Jurkat, Clone E6-1 (cell line): Measurements from ENCODE around the gene ZC3H12D. TPM values are rescaled to one million over a fixed set of nuclear protein-coding genes. Genes with fewer than 3 reads are reported as not detected.
"Not testable (repeated sequence)": the region's sequence is repeated elsewhere in the genome, so short reads cannot be mapped to it uniquely, and the experiment has no call there.

Experiments
- DNase-seq: peaks from one replicate; pipeline ENCODE4 v3.0.0-alpha.2; 2011; ENCODE audit warnings: low read depth, low spot score
- H3K4me3 ChIP-seq: 2 replicates; pipeline ENCODE4 v1.5.1; 2011; ENCODE audit warnings: mild to moderate bottlenecking, low read length, control low read depth, moderate library complexity
- polyA plus RNA-seq: library from polyadenylated mRNA; unstranded; fragments of >200 nt; gene quantifications from one replicate; pipeline ENCODE4 v1.2.1, GENCODE V29; 2012; ENCODE audit warnings: missing spikeins; ENCODE audit not compliant: insufficient read length, insufficient read depth

The ZC3H12D gene
- not detected for polyA plus RNA-seq

DNA sequence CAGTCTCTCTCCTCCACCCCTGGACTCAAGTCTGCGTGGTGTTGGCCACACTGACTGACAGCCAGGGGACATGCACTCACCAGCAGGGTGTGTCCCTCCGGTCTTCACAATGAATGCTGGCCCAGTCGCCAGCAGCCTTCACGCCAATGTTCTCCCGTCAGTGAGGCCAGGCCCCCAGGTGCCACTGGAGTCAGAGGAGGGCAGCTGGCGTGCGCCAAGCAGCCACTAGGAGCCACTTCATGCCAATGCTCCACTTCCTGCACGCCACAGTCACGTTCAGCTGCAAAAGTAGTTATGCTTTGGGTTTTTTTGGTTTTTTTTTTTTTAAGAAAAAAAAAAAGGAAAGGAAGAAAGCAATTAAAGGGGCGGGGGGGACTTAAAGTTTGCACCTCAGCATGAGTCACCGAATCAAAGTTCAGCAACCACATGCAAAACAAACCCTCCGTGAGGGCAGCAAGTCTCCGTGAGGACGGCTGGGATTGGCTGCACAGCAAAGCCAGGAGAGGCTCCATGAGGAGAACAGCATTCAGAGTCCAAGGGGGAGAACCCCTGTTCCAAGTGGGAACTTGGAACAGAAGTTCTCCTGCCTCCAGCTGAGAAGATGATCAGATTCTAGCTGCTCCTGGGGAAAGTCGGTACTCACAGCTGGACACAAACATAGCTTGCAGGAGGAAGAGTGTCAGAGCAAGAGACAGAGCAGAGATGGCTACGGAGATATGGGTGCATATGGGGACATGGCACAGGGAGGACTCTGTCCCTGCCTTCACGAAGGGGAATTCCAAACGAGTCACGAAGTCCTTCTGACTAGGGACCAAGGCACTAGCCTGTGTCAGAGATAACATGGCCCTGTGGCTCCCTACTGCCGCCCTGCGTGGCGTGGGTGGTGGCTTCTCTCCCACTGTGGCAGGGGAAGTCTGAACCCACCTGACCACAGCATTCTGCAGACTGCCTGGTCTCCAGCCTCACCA, at the start of gene ZC3H12D:
Gene ZC3H12D (minus strand): TSS at position 282 of the 968 bp plus-strand sequence. CDS start 10,471 bp downstream, outside the sequence.
- H3K4me3 ChIP-seq = peak within 1 kb of the TSS; percentile 33
- DNase-seq = peak; percentile 79

DNA sequence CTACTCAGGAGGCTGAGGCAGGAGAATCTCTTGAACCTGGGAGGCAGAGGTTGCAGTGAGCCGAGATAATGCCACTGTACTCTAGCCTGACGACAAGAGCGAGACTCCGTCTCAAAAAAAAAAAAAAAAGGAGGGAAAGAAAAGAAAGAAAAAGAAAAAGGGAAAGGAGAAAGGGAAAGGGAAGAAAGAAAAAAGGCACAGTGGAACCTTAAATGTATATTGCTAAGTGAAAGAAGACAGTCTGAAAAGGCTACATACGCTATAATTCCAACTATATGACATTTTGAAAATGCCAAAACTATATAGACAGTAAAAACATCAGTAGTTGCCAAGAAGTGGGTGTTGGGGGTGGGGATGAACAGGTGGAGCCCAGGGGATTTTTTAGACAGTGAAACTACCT, 44.8 kb upstream of the ZC3H12D start:
- DNase-seq = no peak
- H3K4me3 ChIP-seq = no peak overlapping the region

DNA sequence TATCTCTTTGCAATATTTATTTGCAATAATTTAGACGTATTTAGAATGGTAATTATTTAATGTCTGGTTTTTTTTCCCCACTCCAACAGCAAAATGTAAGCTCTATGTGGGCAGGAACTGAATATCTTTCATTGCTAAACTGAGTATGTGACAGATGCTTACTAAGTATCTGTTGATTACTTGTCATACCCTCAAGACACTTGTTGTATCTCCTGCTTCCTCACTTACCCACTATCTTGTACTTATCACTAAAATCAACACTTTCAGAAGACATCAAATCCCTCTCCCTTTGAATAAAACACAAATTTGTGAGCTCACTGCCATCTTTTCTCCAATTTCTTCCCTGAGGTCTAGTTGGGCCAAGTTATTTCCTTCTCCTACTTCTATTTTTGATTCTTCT, 30.7 kb upstream of the ZC3H12D start:
- DNase-seq = no peak
- H3K4me3 ChIP-seq = no peak overlapping the region

DNA sequence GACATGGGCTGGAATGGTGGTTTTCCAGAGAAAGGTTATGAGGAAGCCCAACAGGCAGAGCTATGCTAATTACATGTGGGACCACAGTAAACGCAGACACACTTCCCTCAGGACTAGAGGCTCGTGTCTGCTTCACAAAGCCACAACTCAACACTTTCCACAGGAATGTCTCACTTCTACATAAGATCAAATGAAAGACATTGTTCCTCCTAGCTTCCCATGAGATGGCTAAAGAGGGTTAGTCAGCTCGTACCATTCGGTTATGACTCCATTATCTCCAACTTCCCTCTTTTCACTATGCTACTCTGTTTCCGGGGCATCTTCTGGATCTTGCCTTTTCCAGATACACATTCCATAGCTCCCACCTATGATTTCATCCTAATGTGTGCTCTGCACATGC, 29.1 kb upstream of the ZC3H12D start:
- DNase-seq = no peak
- H3K4me3 ChIP-seq = no peak overlapping the region

DNA sequence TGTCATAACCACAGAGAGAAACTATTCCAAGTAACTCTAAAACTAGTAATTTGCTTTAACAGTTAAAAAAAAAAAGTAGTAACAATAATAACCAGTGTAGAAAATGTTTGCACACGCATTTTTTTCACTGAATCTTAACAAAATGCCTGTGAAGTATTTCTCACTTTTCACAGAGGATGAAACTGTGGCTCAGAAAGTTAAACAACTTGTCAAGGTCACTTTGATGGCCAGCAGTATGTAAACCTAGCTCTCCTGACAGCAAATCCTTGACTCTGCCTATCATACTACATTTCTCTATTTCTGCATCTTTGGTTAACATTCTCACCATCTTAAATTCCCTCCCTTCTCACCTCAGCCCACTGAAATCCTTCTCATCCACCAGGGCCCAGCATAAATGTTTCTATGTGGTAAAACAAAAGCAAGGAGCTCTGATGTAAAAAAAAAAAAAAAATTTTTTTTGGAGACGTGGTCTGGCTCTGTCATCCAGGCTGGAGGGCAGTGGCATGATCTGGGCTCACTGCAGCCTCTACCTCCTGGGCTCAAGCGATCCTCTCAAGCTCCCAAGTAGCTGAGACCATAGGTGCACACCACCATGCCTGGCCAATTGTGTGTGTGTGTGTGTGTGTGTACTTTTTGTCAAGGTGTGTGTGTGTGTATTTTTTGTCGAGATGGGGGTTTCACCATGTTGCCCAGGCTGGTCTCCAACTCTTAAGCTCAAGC, 26.1 kb upstream of the ZC3H12D start:
- no peak overlapping the region for H3K4me3 ChIP-seq
- no peak for DNase-seq

DNA sequence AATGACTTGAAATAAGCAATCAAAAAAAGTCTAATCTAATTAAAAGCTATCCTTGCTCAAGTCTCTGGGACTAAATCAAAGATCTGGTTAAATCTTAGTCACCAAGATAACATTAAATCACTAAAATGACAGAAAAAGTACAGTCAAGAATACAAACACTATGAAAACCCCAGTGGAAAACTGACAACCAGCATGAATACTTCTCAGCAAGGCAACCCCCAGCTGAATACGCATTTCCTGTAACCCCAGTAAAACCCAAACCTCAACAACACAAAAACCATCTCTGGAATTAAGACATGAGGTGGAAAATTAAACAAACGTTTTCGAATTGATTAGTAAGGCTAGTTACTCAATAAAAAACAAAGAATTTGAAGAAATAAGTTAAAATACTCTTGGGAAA, 23.7 kb upstream of the ZC3H12D start:
- H3K4me3 ChIP-seq = no peak overlapping the region
- no peak for DNase-seq

DNA sequence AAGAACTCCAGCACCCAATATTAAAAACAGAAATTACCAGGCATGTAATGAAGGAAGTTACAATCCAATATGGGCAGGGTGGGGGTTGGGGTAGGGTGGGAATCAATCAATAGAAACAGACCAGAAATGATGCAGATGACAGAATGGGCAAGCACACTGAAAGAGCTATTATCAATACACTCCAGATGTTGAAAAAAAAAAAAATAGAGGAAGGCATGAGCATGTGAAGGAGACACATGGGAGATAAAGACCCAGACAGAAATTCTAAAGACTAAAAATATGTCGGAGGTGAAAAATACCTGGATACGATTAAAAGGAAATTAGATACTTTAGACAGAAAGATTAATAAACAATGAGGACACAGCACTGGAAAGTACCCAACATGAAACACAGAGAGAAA, 19.1 kb upstream of the ZC3H12D start:
- no peak for DNase-seq
- H3K4me3 ChIP-seq = no peak overlapping the region

DNA sequence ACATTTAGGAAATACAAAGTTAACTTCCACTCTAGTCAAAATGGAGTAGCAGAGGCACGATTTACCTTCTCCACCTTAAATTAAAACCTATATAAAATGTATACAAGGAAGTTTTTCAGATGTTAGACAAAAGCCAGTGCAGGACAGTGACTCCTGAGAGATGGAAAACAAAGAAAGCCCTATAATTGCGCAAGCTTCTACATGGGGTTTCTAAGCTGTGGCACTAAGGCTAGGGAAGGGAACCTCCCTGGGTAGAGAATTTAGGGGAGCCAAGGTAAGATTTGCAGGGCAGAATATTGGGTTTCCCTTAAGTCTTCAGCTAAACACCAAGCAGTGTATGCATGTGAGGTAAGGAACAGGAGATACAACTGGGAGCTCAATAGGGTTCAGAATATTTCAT, 18.5 kb upstream of the ZC3H12D start:
- H3K4me3 ChIP-seq = no peak overlapping the region
- DNase-seq = no peak

DNA sequence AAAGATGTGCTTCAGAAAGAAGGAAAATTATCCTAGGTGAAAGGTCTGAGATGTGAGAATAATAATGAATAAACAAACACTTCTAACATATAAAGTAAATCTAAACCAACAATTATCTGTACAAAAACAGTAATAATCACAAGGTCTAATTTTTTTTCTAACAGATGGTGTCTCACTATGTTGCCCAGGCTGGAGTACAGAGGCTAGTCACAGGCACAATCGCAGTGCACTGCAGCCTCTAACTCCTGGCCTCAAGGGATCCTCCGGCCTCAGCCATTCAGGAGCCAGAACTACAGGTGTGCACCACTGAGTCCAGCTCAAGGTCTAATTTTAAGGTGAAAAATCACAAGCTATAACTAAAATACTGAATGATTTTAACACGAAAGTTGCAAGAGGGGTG, 17.0 kb upstream of the ZC3H12D start:
- H3K4me3 ChIP-seq = no peak overlapping the region
- no peak for DNase-seq

DNA sequence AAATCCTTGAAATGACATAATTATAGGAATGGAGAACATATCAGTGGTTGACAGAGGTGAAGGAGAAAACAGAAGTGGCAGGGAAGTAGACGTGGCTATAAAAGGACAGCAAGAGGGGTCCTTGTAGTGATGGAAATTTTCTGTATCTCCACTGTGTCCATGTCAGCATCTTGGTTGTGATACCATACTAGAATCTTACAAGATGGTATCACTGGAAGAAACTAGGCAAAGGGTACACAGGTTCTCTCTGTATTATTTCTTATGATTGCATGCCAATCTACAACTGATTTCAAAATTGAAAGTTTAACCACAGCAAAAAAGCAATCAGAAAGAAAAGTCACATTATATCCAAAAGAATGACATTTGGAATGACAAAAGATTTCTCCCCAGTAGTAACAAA, 16.4 kb upstream of the ZC3H12D start:
- no peak for DNase-seq
- no peak overlapping the region for H3K4me3 ChIP-seq

DNA sequence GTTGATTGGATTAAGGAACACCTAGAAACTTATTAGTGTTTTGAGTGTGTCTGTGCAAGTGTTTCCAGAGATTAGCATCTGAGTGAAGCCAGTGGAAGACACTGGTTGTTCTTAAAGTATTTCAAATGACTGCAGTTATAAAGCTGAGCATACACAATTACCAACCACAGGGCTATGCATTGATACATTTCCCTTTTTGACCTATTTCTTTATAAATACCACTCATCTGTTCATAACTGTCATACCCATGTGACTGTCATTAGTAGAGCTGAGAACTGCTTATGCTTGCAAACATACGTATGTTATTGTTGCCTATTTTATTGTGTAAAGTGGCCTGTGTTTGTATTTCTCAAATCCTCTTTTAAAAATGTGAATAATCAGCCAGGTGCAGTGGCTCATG, 15.3 kb upstream of the ZC3H12D start:
- H3K4me3 ChIP-seq = no peak overlapping the region
- DNase-seq = no peak

DNA sequence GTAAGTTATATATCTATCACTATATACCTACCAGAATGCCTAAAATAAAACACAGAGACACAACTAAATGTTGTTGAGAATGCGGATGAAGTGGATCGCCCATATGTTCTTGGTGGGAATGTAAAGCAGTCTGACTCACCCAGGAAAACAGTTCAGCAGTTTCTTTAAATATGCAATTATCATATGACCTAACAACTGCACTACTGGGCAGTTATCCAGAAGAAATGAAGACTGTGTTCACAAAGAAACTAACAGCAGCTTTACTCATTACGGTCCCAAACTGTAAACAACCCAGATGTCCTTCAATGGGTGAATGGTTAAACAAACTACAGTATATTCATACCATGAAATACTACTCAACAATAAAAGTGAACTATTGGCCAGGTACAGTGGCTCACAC, 14.3 kb upstream of the ZC3H12D start:
- no peak overlapping the region for H3K4me3 ChIP-seq
- no peak for DNase-seq

DNA sequence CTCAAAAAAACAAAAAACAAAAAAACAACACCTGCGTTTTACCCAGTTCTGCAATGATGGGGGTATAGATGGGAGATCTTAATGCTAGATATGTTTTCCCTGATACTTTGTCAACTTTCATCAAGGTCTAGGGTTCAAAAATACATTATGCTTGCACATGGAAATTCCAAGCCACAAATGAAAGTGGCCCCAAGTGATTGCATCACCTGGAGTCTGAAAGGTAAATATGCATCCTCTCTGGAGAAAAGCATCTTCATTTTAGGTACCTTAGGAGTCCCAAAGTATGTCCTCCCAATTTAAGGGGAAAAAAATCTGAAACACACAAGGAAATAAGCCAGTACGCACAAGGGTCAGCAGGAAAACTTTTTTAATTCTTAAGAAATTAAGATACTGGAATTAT, 12.6 kb upstream of the ZC3H12D start:
- no peak for DNase-seq
- no peak overlapping the region for H3K4me3 ChIP-seq

DNA sequence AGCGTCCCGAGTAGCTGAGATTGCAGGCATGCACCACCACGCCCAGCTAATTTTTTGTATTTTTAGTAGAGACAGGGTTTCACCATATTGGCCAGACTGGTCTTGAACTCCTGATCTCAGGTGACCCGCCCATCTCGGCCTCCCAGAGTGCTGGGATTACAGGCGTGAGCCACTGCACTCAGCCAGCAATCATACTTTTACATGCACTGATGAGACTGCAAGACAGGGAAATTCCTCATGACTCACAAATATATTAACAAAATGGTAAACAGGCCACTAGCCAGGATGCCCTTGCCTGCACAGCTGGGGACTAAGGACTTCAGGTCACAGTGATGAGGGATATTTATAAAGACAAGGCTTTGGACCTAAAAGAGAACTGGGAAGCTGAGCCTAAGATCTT, 11.8 kb upstream of the ZC3H12D start:
- not testable (repeated sequence) for H3K4me3 ChIP-seq, DNase-seq

DNA sequence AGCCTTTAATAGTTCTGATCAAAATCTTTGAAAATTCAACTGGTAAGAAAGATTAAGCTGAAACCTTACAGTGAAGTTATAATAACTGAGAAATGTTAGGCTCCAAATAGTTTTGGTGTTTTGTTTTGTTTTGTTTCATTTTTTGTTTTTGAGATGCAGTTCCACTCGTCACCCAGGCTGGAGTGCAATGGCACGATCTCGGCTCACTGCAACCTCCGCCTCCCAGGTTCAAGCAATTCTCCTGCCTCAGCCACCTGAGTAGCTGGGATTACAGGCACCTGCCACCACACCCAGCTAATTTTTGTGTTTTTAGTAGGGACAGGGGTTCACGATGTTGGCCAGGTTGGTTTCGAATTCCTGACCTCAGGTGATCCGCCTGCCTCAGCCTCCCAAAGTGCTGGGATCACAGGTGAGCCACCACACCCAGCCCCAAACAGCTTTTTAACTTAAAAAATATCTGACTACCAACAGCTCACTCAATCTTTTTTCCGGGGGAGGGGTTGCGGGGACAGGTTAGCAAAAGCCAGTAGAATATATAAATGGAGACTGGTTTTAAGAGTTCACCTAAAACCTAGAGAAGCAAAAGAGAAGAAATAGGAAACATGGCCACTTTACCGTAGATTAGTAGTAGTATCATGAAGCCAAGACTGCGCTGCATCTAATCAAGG, 10.7 kb upstream of the ZC3H12D start:
- DNase-seq, H3K4me3 ChIP-seq: not testable (repeated sequence)

DNA sequence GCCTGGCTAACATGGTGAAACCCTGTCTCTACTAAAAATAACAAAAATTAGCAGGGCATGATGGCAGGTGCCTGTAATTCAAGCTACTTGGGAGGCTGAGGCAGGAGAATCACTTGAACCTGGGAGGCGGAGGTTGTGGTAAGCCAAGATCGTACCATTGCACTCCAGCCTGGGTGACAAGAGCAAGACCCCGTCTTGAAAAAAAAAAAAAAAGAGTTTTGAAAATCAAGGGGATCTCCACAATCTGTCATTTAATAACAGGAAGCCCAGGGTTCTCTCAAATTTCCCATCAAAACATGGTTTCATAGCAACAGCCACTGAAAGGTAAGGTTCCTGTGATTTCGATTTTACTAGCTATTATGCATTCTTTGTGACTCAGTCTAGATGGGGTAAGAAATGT, 10.0 kb upstream of the ZC3H12D start:
- H3K4me3 ChIP-seq, DNase-seq: not testable (repeated sequence)

DNA sequence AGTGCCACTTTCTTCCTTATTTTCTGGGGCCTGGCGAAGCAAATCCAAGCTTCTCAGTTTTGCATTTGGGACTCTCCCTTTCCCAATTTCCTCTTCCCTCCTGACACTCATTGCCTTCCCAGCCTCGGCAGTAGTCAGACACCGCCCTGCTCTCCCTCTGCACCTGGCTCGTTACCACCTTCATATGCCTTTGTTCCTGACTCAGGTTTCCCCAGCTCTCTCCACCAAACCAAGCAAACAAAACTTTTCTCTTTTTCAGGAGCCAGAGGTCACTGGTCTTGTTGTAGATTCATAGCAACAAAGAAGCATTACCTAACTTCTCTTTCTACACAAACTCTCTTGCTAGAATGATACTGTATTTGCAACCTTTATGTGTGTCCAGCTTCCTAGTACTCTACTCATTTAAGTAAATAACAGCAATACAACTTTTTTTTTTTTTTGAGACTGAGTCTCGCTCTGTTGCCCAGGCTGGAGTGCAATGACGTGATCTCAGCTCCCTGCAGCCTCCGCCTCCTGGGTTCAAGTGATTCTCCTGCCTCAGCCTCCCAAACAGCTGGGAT, 9.0 kb upstream of the ZC3H12D start:
- no peak overlapping the region for H3K4me3 ChIP-seq
- no peak for DNase-seq

DNA sequence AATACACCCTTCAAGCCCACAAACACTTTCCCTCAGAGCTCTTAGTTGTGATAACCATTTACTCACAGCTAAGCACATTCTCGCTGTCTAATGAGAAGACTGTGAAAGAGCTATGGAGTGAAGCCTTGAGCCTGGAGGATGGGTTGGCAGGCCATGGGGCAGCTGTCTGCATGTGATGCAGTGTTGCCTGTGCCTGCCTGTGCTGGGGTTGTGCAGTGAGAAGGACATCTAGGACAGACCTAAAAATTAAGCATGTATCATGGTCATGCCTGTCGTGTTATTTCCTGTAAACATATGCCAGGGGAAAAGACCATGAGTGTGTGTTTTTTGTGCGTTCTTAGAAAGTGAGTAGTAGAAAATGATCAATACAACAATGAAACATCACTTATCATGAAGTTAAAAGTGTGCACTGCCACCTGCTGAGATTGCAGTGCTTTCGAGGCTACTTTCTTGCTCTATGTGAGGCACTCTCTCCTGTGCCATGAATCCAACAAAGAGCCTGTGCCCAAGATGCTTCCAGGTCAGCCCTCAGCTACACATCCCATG, 8.1 kb upstream of the ZC3H12D start:
- no peak for DNase-seq
- no peak overlapping the region for H3K4me3 ChIP-seq

DNA sequence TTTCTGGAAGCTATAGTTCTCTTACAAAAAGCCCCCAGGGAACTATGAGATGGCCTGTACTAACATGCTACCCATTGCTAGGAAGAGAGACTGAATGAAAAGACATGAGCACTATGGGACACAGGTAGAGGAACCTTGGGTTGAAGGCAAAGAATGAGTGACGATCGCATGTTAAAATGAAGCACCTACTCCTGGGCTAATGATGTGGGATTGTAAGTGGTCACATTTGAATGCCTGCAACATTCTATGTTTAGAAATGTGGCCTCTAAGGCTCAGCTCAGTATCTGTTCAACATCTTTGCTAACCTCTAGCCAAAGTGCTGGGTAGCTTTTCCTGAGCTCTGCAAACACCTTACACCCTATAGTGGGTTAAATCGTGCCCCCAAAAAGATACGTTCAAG, 5.2 kb upstream of the ZC3H12D start:
- no peak for DNase-seq
- H3K4me3 ChIP-seq = no peak overlapping the region
